Fibroblast of lung (primary cell): ENCODE measurements around the gene DHDDS.

Experiments
- CTCF ChIP-seq, 2 donors: IDR thresholded peaks in 1 of 2; conservative IDR thresholded peaks in 1 of 2; 1 replicate in 1 of 2; 2 replicates in 1 of 2; pipeline ENCODE4 v1.5.1; 2011 to 2012; ENCODE audit warnings: low read length in 2 of 2, control low read depth in 1 of 2, inconsistent platforms in 1 of 2, low read depth in 1 of 2, mild to moderate bottlenecking in 1 of 2
- EZH2 ChIP-seq: IDR thresholded peaks from 2 replicates; pipeline ENCODE4 v1.5.1; 2012; ENCODE audit warnings: low read length, control low read depth, mild to moderate bottlenecking; ENCODE audit errors: missing control alignments

- TF ChIP-seq CTCF (conservative IDR thresholded peaks at IDR 0.05 in 1 of 2, IDR thresholded peaks at IDR 0.05 in 1 of 2; ENCODE audit: low read depth in 1 of 2, low read length in 2 of 2) (no peak), EZH2 (no peak)
Observed at GRCh38 chr1:26493267-26493666, 61.1 kb downstream of the DHDDS start.
